ENCODE results near the gene AAMDC. TPM values are rescaled to one million over a fixed set of nuclear protein-coding genes. Genes with fewer than 3 reads are reported as not detected.
"Not testable (repeated sequence)": the region's sequence is repeated elsewhere in the genome, so short reads cannot be mapped to it uniquely, and the experiment has no call there.

The AAMDC gene
- total and polyA plus RNA-seq, 10 donors = 9.5 to 37.2 (median 22.0) TPM

- no peaks in the 10 kb centered on the region for H3K9me3 ChIP-seq
These were observed 53.3 kb downstream of the AAMDC start for GRCh38 chr11:77874206-77874605.

GRCh38 chr11:77876045-77876444 lies 55.1 kb downstream of the AAMDC start:
- H3K4me1 ChIP-seq = peaks cover 0 to 16% (median 6%) of the 10 kb centered on the region in 6 donors
- intact Hi-C loops (cut with DNase I; ENCODE audit: low total_unique reads) = no loop called here
- WGBS, 5 donors = 88 to 94% (median 90%) methylated on average over 3 of the region's 3 CpGs
- no peak overlapping the region for H3K27ac ChIP-seq
- peaks cover 4 to 99% (median 50%) of the 10 kb centered on the region in 6 donors for H3K36me3 ChIP-seq
- H3K4me3 ChIP-seq = no peak overlapping the region
- no peaks in the 10 kb centered on the region for H3K9me3 ChIP-seq
- H3K27me3 ChIP-seq (replicated peaks in 1 of 7) = no peaks in the 10 kb centered on the region
- TF ChIP-seq POLR2A (IDR thresholded peaks at IDR 0.05) (no peak), POLR2AphosphoS5 (IDR thresholded peaks at IDR 0.05) (no peak)
- TF ChIP-seq, protein P1, sequence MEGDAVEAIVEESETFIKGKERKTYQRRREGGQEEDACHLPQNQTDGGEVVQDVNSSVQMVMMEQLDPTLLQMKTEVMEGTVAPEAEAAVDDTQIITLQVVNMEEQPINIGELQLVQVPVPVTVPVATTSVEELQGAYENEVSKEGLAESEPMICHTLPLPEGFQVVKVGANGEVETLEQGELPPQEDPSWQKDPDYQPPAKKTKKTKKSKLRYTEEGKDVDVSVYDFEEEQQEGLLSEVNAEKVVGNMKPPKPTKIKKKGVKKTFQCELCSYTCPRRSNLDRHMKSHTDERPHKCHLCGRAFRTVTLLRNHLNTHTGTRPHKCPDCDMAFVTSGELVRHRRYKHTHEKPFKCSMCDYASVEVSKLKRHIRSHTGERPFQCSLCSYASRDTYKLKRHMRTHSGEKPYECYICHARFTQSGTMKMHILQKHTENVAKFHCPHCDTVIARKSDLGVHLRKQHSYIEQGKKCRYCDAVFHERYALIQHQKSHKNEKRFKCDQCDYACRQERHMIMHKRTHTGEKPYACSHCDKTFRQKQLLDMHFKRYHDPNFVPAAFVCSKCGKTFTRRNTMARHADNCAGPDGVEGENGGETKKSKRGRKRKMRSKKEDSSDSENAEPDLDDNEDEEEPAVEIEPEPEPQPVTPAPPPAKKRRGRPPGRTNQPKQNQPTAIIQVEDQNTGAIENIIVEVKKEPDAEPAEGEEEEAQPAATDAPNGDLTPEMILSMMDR (IDR thresholded peaks at IDR 0.05 in 8 of 11, conservative IDR thresholded peaks at IDR 0.05 in 3 of 11) = no peak
- no peak for DNase-seq

More at GRCh38 chr11:77874206-77874605, 53.3 kb downstream of the AAMDC start:
- Histone ChIP-seq H3K27me3 (replicated peaks in 1 of 7) (no peaks in the 10 kb centered on the region), H3K4me1 (peaks cover 0 to 5% (median 2%) of the 10 kb centered on the region in 6 donors), H3K36me3 (peaks cover 4 to 96% (median 42%) of the 10 kb centered on the region in 6 donors), H3K4me3 (no peak overlapping the region), H3K27ac (no peak overlapping the region)
- TF ChIP-seq POLR2A (IDR thresholded peaks at IDR 0.05) (no peak), POLR2AphosphoS5 (IDR thresholded peaks at IDR 0.05) (no peak)
- TF ChIP-seq, protein P1 (IDR thresholded peaks at IDR 0.05 in 8 of 11, conservative IDR thresholded peaks at IDR 0.05 in 3 of 11) = no peak
- DNase-seq = no peak
- intact Hi-C loops (cut with DNase I; ENCODE audit: low total_unique reads) = no loop called here
- WGBS, 5 donors = 95 to 99% (median 97%) methylated on average over 3 of the region's 3 CpGs

DNA sequence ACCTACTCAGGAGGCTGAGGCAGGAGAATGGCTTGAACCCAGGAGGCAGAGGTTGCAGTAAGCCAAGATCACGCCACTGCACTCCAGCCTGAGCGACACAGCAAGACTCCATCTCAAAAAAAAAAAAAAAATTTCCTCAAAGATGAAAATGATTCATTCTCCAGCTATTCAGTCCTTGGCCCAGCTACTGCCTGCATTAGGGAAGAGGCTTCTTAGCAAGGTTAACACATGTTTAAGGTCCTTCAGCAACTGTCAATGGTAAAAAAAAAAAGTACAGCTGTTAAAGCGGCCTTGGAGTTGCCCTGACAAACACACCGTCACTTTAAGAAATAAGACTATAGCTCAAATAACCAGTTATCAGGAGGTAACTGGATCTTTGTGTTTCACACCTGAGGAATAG lies 57.3 kb downstream of the AAMDC start:
- H3K27me3 ChIP-seq (replicated peaks in 1 of 7); H3K4me3 ChIP-seq; H3K9me3 ChIP-seq; H3K27ac ChIP-seq; intact Hi-C loops (cut with DNase I; ENCODE audit: low total_unique reads); DNase-seq: not testable (repeated sequence)
- peaks cover 0 to 100% (median 61%) of the 10 kb centered on the region in 6 donors for H3K36me3 ChIP-seq
- H3K4me1 ChIP-seq = peaks cover 0 to 16% (median 8%) of the 10 kb centered on the region in 6 donors
- WGBS, 5 donors = 74 to 94% (median 89%) methylated on average over 4 of the region's 4 CpGs

DNA sequence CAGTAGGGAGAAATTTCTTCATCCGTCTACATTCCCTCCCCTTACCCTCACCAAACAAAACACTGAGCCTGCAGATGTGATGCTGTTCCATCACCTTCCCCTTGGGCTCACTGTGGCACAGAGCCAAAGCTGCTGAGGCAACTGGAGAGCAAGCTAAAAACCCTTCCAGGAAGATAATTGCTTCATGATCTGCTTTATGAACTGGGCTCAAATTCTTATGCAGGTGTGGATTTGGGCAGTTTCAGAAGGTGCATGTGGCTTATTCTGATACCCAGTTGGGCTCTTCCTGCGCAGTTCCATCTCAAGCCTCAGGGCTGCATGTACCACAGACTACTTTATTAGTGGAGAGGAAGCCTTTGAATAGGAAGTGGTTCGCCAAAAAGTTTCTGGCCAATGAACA lies 58.3 kb downstream of the AAMDC start:
- Histone ChIP-seq H3K27ac (no peak overlapping the region), H3K4me3 (no peak overlapping the region), H3K27me3 (replicated peaks in 1 of 7) (no peaks in the 10 kb centered on the region), H3K4me1 (peaks cover 0 to 16% (median 8%) of the 10 kb centered on the region in 6 donors), H3K9me3 (no peaks in the 10 kb centered on the region), H3K36me3 (peaks cover 0 to 100% (median 69%) of the 10 kb centered on the region in 6 donors)
- 58 to 75% (median 66%) methylated on average over 3 of the region's 3 CpGs for WGBS, 5 donors
- intact Hi-C loops (cut with DNase I; ENCODE audit: low total_unique reads) = no loop called here
- DNase-seq = no peak
- TF ChIP-seq POLR2AphosphoS5 (IDR thresholded peaks at IDR 0.05) = no peak
- TF ChIP-seq, protein P1 (IDR thresholded peaks at IDR 0.05 in 8 of 11, conservative IDR thresholded peaks at IDR 0.05 in 3 of 11) = peak in 1 of 11 experiments; percentile 6
- no peak for TF ChIP-seq POLR2A (IDR thresholded peaks at IDR 0.05)
